ENCODE data around the gene NLRC3.

Gene NLRC3

DNA sequence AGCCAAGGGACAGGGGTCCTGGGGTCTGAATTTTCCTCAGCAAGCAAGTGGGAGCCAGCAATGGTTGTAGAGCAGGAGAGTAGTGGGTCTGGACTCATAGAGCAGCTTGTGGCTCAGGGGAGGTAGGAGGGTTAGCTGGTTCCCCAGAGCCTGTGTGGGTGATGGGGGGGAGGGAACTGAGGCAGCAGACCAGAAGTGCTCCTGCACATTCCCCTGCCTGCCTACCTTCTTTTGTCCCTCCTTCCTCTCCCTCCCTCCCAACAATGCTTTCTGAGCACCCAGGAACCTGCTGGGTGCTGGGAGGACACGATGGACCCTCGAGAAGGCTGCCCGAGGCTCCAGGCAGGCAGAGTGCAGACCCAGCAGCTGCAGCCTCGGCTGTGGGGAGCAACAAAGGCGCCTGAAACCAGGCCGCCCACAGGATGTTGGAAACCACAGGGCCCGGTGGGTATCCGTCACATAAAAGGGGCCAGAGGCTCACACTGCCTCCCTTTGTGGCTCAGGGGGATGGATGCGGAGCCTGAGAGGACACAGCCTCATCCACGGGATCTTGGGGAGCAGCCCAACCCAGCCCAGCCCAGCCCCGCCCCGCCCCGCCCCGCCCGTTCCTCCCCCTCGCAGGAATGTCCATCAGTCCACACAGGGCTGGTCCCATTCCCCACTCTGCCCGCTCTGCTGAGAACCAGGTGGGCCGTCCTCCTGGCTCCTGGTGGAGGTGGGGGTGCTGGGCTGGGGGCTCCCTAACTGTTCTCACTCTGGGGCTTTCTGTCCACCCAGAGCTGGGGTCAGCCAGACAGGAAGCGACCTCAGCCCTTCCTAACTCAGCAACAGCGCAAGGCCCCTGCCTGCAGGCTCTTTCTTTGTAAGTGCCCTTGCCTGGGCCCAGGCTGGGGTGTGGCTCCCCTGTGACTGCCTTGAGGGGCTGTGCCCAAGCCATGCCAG is 1.7 kb upstream of the NLRC3 start:
- no peak for DNase-seq (ENCODE audit: low spot score)

DNA sequence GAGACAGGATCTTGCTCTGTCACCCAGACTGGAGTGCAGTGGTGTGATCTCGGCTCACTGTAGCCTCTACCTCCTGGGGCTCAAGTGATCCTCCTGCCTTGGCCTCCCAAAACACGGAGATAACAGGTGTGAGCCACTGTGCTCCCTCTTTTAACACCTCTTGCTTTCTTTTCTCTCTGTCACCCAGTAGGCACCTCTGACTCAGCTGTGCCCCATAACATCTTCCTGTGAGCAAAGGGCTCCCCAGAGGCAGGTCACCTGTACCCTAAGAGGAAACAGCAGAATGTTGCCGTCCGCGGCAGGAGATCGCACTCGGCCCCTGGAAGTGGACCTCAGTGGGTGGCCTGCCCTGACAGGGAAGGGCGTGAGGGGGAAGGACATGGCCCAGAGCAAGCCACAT is 918 bp upstream of the NLRC3 start:
- DNase-seq (ENCODE audit: low spot score): no peak

DNA sequence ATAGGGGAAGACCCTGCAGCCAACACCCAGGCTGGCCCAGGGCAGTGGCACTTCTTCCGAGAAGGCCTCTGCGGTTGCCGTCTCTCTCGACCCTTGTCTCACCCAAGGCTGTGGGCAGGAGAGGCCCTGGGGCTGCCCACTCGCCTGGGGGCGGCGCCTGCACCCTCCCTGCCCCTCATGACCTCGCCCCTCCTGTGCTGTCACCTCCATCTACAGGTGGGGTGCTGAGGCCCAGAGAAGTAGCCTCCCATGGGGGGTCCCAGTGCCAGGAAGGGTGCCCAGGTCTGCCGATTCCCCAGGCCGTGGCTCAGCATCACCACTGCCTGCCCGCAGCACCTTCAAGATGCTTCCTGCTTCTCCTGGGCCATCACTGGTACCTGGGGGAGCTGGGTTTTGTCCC is 992 bp downstream of the NLRC3 start:
- DNase-seq (ENCODE audit: low spot score): no peak

- DNase-seq (ENCODE audit: low spot score): no peak
These were observed 1.7 kb downstream of the NLRC3 start for GRCh38 chr16:3575491-3575890.

DNA sequence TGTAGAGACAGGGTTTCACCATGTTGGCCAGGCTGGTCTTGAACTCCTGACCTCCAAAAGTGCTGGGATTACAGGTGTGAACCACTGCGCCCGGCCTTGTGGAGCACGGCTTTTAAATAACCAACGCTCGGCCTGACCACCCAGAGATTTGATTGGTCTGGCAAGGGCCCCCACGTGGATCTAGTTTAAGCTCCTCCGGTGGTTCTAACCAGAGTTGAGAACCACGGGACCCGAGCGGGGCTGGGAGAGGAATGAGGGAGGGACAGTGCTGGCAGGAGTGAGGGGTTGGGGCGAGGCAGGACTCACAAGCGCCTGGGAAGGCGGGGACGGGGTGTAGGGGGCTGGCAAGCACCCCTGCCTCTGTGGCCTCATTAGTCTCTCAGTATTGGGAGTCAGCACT is 3.0 kb downstream of the NLRC3 start:
- no peak for DNase-seq (ENCODE audit: low spot score)

DNA sequence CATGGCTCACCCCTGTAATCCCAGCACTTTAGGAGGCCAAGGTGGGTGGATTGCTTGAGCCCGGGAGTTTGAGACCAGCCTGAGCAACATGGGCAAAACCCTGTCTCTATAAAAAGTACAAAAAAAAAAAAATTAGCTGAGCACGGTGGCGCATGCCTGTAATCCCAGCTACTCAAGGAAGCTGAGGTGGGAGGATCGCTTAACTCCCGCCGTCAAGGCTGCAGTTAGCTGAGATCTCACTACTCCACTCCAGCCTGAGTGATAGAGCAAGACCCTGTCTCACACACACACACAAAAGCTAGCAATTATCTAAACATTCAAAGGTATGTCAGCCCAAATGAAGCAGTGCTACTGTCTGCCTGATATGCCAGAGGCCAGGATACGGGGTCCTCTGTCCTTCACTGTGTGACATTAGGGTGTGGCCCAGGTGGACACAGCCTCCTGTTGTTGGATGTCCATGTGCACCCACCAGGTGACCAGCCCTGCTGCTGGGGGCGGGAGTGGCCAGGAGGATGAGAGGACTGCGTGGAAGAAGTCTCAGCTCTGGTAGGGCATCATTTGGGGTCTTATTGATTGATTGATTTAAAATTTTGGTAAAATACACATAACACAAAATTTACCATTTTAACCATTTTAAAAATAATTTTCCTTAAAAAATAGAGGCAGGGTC is 3.9 kb downstream of the NLRC3 start:
- DNase-seq (ENCODE audit: low spot score): no peak

DNA sequence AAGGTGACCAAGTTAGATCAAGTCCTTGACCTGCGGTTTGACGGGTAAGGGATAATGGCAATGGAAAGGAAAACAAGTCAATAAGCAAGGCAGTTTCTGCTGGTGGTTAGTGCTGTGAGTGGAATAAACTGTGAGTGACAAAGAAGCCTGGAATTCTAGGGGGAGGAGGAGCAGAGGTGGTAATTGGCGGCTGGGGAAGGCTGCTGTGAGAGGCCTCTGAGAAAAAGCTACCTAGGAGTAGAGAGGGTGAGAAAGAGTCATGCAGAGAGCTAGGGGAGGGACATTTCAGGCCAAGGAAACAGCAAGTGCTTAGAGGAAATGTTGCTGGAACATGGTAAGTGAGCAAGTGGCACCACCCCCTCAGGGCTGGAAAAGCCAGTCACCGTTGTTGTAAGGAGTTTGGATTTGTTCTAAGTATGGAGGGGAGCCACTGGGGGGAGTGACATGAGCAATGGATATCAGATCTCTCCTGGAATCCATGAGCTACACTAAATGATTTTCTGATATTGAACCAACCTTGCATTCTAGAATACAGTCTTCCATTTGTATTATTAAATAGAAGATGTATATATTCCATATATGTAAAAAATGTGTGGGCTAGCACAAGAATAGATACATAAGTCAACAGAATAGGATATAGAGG is 6.7 kb downstream of the NLRC3 start:
- no peak for DNase-seq (ENCODE audit: low spot score)

GRCh38 chr16:3569851-3570250 is 7.4 kb downstream of the NLRC3 start:
- DNase-seq (ENCODE audit: low spot score): no peak

GRCh38 chr16:3566990-3567389 is 10.2 kb downstream of the NLRC3 start:
- no peak for DNase-seq (ENCODE audit: low spot score)

- DNase-seq (ENCODE audit: low spot score): no peak
These were observed 12.4 kb downstream of the NLRC3 start for GRCh38 chr16:3564889-3565141.

DNA sequence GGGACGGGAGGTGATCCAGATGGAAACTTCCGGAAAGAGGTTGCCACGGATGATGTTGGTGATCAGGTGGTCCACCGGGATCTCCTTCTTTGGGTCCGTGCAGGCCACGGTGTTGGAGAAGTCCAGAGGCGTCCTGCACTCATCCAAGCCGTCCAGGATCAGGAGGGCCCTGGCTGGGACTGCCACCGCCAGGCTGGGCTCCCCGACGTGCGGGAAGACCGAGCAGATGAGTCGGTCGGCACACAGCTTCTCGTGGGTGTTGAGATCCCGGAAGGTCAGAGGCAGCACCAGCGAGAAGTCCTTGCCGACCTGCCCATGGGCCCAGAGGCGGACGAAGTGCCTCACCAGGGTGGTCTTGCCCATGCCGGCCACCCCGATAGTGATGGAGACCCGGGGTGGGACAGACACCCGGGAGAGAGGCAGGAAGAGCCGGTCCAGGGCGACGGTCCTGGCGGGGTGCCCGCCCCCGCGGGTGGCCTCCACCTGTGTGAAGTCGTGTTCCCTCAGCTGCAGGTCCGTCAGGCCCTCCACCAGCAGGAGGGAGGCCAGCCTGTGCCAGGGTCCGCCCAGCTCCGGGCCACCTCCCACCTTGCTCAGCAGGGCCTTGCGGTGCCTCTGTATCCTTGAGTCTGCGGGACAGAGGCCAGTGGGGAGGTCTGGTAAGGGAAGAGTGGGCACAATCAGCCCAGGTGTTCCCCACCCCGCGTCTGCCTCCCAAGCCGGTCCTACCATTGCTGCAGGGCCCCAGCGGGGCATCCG is 12.9 kb downstream of the NLRC3 start:
- DNase-seq (ENCODE audit: low spot score): no peak

DNA sequence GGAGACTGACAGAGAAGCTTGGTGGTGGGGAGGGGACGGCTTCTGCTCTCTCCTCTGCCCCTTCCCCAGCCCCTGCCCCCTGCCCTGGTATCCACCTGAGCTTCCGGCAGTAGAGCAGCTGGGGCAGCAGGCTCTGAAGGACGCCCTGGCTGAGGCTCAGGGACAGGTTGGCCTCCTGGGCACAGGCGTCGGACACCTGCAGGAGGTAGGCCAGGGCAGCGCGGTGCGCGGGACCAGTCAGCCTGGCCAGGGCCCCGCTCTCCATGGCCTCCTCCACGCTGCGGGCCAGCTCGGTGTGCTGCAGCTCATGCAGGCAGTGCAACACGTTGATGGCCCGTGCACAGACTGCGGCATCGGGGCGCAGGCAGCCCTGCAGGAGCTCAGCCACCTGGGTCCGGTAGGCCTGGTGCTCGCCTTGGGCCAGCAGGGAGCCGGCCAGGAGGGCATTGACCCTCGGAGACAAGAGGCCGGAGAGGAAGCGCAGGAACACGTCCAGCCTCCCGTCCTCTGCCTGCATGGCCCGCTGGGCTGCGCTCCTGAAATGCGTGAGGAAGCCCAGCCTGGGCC is 14.2 kb downstream of the NLRC3 start:
- DNase-seq (ENCODE audit: low spot score): no peak

DNA sequence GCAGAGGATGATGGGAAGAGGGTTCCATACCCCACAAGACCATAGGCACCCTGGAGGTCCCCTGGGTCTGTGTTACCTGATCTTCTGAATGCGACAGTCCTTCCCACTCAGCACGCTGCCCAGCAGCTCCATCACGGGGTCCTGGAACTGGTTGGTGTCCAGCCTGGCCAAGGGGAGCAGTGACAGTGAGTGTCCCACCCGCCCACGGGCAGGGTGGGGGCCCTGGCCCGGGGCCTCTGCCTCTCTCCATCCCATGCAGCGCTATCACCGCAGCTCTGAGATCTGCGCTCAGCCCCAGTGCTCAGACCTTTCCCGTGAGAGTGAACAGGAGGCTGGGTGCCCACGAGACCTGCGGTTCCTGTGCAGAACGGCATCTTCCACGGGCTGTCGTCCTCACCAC is 15.6 kb downstream of the NLRC3 start:
- no peak for DNase-seq (ENCODE audit: low spot score)

- DNase-seq (ENCODE audit: low spot score): no peak
These were observed 22.8 kb downstream of the NLRC3 start for GRCh38 chr16:3554351-3554928.

- no peak for DNase-seq (ENCODE audit: low spot score)
These were observed 23.9 kb downstream of the NLRC3 start for GRCh38 chr16:3553138-3553923.

GRCh38 chr16:3550851-3551847 is 26.1 kb downstream of the NLRC3 start:
- DNase-seq (ENCODE audit: low spot score): no peak

DNA sequence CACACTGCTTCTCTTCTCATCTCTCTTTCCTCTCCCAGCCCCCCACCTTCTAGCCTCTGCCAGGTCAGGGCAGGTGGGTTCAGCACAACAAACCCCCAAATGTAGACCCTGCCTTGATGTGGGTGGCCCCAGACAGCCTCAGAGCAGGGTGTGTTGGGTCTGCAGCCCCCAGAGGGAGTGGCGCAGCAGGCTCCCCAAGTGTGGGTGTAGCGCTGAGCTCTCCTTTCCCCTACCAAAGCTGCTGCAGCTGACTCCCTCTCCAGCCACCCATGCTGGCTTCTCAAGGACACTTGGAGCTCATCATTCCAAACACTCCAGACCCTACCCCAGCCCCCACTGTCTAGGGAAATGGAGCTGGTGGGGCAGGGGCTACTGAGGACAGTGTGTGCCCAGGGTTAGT is 27.3 kb downstream of the NLRC3 start:
- DNase-seq (ENCODE audit: low spot score): no peak

DNA sequence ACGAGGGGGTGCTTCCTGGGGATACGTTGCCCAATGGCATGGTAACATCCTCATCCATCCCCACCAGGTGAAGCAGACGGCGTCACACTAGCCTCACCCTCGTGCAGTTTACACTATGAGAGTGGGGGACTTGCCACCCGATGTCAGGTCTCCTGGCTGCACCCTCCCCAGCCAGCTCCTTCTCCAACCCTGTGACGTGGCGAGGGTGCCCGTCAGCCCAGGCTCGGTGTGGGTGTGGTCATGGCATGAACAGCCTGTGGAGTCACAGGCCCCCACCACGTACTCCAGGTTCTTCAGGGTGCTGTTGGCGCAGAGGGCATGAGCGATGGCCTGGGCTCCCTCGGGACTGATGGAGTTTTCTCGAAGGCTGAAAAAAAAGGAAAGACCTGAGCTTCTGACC is 28.3 kb downstream of the NLRC3 start:
- DNase-seq (ENCODE audit: low spot score): no peak

- DNase-seq (ENCODE audit: low spot score): no peak
These were observed 28.8 kb downstream of the NLRC3 start for GRCh38 chr16:3548445-3548844.
